ENCODE results near the gene PSTPIP2.
"Not testable (repeated sequence)": the region's sequence is repeated elsewhere in the genome, so short reads cannot be mapped to it uniquely, and the experiment has no call there.

The PSTPIP2 gene

GRCh38 chr18:46035696-46036680 is 36.1 kb downstream of the PSTPIP2 start:
- DNase-seq = no peak

- DNase-seq = no peak
Observed at GRCh38 chr18:46034230-46034629, 37.8 kb downstream of the PSTPIP2 start.

GRCh38 chr18:46031741-46032140 is 40.3 kb downstream of the PSTPIP2 start:
- DNase-seq = no peak

GRCh38 chr18:46028536-46028891 is 43.5 kb downstream of the PSTPIP2 start:
- DNase-seq = no peak

GRCh38 chr18:46019936-46020335 is 52.1 kb downstream of the PSTPIP2 start:
- DNase-seq = no peak

GRCh38 chr18:46013484-46014189 is 58.4 kb downstream of the PSTPIP2 start:
- DNase-seq = peak; percentile 40 to 41

GRCh38 chr18:46010676-46011075 is 61.4 kb downstream of the PSTPIP2 start:
- DNase-seq = no peak

- no peak for DNase-seq
Observed at GRCh38 chr18:46010050-46010449, 62.0 kb downstream of the PSTPIP2 start.

GRCh38 chr18:46009125-46009840 is 62.8 kb downstream of the PSTPIP2 start:
- no peak for DNase-seq

- no peak for DNase-seq
Observed at GRCh38 chr18:46008531-46008930, 63.5 kb downstream of the PSTPIP2 start.

- DNase-seq = no peak
Observed at GRCh38 chr18:46007165-46007564, 64.9 kb downstream of the PSTPIP2 start.

GRCh38 chr18:46002934-46003333 is 69.1 kb downstream of the PSTPIP2 start:
- DNase-seq = no peak

GRCh38 chr18:46001892-46002291 is 70.2 kb downstream of the PSTPIP2 start:
- DNase-seq = no peak

- no peak for DNase-seq
Observed at GRCh38 chr18:46001074-46001473, 71.0 kb downstream of the PSTPIP2 start.

GRCh38 chr18:45999536-45999935 is 72.5 kb downstream of the PSTPIP2 start:
- no peak for DNase-seq

- peak in 1 of 2 experiments; percentile 32 for DNase-seq
Observed at GRCh38 chr18:45998244-45998643, 73.8 kb downstream of the PSTPIP2 start.

- DNase-seq = peak; percentile 55 to 64
Observed at GRCh38 chr18:45997700-45998151, 74.3 kb downstream of the PSTPIP2 start.

- no peak for DNase-seq
Observed at GRCh38 chr18:45995461-45995860, 76.6 kb downstream of the PSTPIP2 start.

GRCh38 chr18:45993438-45993837 is 78.6 kb downstream of the PSTPIP2 start:
- no peak for DNase-seq

GRCh38 chr18:45992527-45992926 is 79.5 kb downstream of the PSTPIP2 start:
- DNase-seq = not testable (repeated sequence)

- DNase-seq = no peak
Observed at GRCh38 chr18:45991788-45992187, 80.3 kb downstream of the PSTPIP2 start.

GRCh38 chr18:45984546-45985235 is 87.4 kb downstream of the PSTPIP2 start:
- DNase-seq = no peak

- no peak for DNase-seq
Observed at GRCh38 chr18:45981821-45982220, 90.2 kb downstream of the PSTPIP2 start.

Data from activated T-cell treated with anti-CD3 and anti-CD28 coated beads, Interleukin-2, amount 50 U/mL, for 48 hours (primary cell).